C4-2B (cell line): ENCODE measurements around the gene PHYKPL.

Source experiments
- ZFX ChIP-seq: fragments of 450-650 bp; IDR thresholded peaks from 2 replicates; pipeline ENCODE4 v1.6.1; 2017
- TF ChIP-seq, protein P1 (sequence below): fragments of 450-650 bp; conservative IDR thresholded peaks from 2 replicates; pipeline ENCODE4 v1.5.1; 2017; ENCODE audit warnings: mild to moderate bottlenecking

DNA sequence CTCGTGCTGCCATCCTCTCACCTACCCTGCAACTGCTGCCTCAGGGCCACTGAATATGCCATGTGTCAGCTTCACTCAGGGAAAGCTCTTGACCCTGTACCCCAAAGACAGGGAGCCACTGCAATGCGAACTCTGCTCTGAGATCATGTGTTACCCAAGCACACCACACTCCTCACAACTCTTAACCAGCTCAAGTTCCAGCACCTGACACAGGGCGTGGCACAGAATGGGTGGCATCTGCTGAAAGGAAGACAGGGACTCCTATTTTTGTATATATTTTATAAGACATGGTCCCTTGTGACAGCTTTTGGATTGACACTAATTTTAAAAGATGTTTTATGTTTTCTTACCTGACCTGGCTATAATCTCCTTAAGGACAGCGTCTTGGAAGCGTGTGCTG, 10.7 kb downstream of the PHYKPL start:
- TF ChIP-seq, protein P1, sequence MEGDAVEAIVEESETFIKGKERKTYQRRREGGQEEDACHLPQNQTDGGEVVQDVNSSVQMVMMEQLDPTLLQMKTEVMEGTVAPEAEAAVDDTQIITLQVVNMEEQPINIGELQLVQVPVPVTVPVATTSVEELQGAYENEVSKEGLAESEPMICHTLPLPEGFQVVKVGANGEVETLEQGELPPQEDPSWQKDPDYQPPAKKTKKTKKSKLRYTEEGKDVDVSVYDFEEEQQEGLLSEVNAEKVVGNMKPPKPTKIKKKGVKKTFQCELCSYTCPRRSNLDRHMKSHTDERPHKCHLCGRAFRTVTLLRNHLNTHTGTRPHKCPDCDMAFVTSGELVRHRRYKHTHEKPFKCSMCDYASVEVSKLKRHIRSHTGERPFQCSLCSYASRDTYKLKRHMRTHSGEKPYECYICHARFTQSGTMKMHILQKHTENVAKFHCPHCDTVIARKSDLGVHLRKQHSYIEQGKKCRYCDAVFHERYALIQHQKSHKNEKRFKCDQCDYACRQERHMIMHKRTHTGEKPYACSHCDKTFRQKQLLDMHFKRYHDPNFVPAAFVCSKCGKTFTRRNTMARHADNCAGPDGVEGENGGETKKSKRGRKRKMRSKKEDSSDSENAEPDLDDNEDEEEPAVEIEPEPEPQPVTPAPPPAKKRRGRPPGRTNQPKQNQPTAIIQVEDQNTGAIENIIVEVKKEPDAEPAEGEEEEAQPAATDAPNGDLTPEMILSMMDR = no peak
- TF ChIP-seq ZFX = no peak
